A673 (cell line): ENCODE results near the gene HAL. TPM values are rescaled to one million over a fixed set of nuclear protein-coding genes. Genes with fewer than 3 reads are reported as not detected.

Experiments
- BruUV-seq: library from RNA; stranded (reverse); fragments of 400-500 nt; replicated peaks from 2 replicates; lab custom pipeline; 2021; lab: Mats Ljungman, UMichigan
- CTCF ChIA-PET: fragments of 300-600 bp; sonication (Branson Sonifier 250); formaldehyde crosslinking; loops from one replicate; lab custom pipeline; 2022; ENCODE audit warnings: antibody characterized with exemption; lab: Charles Lee
- POLR2A ChIA-PET: fragments of 300-600 bp; sonication (Branson Sonifier 250); formaldehyde crosslinking; loops from one replicate; lab custom pipeline; 2022; ENCODE audit warnings: antibody characterized with exemption; ENCODE audit not compliant: low non-redundant PET; lab: Charles Lee
- DNase-seq: peaks from one replicate; pipeline ENCODE4 v3.0.0-alpha.2; 2015; ENCODE audit warnings: low spot score
- H3K27ac ChIP-seq: fragments of 200-600 bp; sonication (generic); 2 replicates; pipeline ENCODE4 v1.5.1; 2016; ENCODE audit warnings: mixed run types, low read depth, mild to moderate bottlenecking, mixed read lengths, antibody characterized with exemption, low read length; ENCODE audit not compliant: poor library complexity, severe bottlenecking
- H3K27me3 ChIP-seq: fragments of 200-600 bp; sonication (generic); replicated peaks from 2 replicates; pipeline ENCODE4 v1.6.1; 2017; ENCODE audit warnings: mixed run types, low read depth, mild to moderate bottlenecking, mixed read lengths, antibody characterized with exemption, low read length; ENCODE audit not compliant: insufficient read depth, poor library complexity
- H3K36me3 ChIP-seq: fragments of 200-600 bp; sonication (generic); 2 replicates; pipeline ENCODE4 v1.6.1; 2016; ENCODE audit warnings: mixed run types, mild to moderate bottlenecking, mixed read lengths, antibody characterized with exemption, low read length; ENCODE audit not compliant: insufficient read depth, poor library complexity, severe bottlenecking
- H3K4me1 ChIP-seq: fragments of 200-600 bp; sonication (generic); 2 replicates; pipeline ENCODE4 v1.6.1; 2017; ENCODE audit warnings: mixed run types, mild to moderate bottlenecking, mixed read lengths, antibody characterized with exemption, low read length; ENCODE audit not compliant: insufficient read depth, poor library complexity, severe bottlenecking
- H3K4me3 ChIP-seq: fragments of 200-600 bp; sonication (generic); 2 replicates; pipeline ENCODE4 v1.5.1; 2016; ENCODE audit warnings: low read depth, mixed run types, mild to moderate bottlenecking, mixed read lengths, low read length; ENCODE audit not compliant: poor library complexity, severe bottlenecking
- H3K9me3 ChIP-seq: fragments of 200-600 bp; sonication (generic); 2 replicates; pipeline ENCODE4 v1.6.1; 2016; ENCODE audit warnings: mixed run types, low read depth, mild to moderate bottlenecking, mixed read lengths, antibody characterized with exemption, low read length; ENCODE audit not compliant: poor library complexity, severe bottlenecking
- CTCF ChIP-seq: fragments of 300-800, 200-600 bp; sonication (generic); conservative IDR thresholded peaks from 2 replicates; pipeline ENCODE4 v1.5.1; 2017; ENCODE audit warnings: low read depth, mild to moderate bottlenecking, antibody characterized with exemption, low read length, moderate library complexity, mixed read lengths
- EZH2 ChIP-seq: fragments of 200-600 bp; sonication (generic); IDR thresholded peaks from 2 replicates; pipeline ENCODE4 v1.6.1; 2017; ENCODE audit warnings: borderline replicate concordance, low read depth, mild to moderate bottlenecking, mixed read lengths, antibody characterized with exemption, low read length; ENCODE audit not compliant: poor library complexity, severe bottlenecking
- intact Hi-C: fragments of 100-400 bp; cut with micrococcal nuclease; formaldehyde crosslinking; loops from one replicate; pipeline ENCODE4 v1.10.0; 2022; ENCODE audit not compliant: unreplicated experiment
- total RNA-seq: library from RNA; stranded (reverse); gene quantifications from 2 replicates; pipeline ENCODE4 v1.2.3, GENCODE V29; 2021

HAL gene
- total RNA-seq, 1 experiment from 2014 or later = 1.6 TPM

- Histone ChIP-seq H3K4me1 (no peaks in the 10 kb centered on the region), H3K9me3 (no peaks in the 10 kb centered on the region), H3K27me3 (no peaks in the 10 kb centered on the region), H3K36me3 (no peaks in the 10 kb centered on the region), H3K27ac (no peak overlapping the region), H3K4me3 (no peak overlapping the region)
- no peak for DNase-seq
- intact Hi-C loops = no loop called here
- CTCF ChIA-PET = no interaction called here
- POLR2A ChIA-PET = no interaction called here
- no peak for TF ChIP-seq EZH2
- no TSS peak for BruUV-seq
Observed at GRCh38 chr12:96039516-96039915, 43.4 kb upstream of the HAL start.

GRCh38 chr12:96036765-96037455 is 40.8 kb upstream of the HAL start:
- DNase-seq = no peak
- no TSS peak for BruUV-seq
- Histone ChIP-seq H3K27me3 (no peaks in the 10 kb centered on the region), H3K4me1 (peaks cover 5% of the 10 kb centered on the region), H3K27ac (no peak overlapping the region), H3K9me3 (no peaks in the 10 kb centered on the region), H3K36me3 (no peaks in the 10 kb centered on the region), H3K4me3 (no peak overlapping the region)
- ChIA-PET CTCF (no interaction called here), POLR2A (no interaction called here)
- TF ChIP-seq CTCF = no peak
- no peak for TF ChIP-seq EZH2
- intact Hi-C loops = no loop called here

DNA sequence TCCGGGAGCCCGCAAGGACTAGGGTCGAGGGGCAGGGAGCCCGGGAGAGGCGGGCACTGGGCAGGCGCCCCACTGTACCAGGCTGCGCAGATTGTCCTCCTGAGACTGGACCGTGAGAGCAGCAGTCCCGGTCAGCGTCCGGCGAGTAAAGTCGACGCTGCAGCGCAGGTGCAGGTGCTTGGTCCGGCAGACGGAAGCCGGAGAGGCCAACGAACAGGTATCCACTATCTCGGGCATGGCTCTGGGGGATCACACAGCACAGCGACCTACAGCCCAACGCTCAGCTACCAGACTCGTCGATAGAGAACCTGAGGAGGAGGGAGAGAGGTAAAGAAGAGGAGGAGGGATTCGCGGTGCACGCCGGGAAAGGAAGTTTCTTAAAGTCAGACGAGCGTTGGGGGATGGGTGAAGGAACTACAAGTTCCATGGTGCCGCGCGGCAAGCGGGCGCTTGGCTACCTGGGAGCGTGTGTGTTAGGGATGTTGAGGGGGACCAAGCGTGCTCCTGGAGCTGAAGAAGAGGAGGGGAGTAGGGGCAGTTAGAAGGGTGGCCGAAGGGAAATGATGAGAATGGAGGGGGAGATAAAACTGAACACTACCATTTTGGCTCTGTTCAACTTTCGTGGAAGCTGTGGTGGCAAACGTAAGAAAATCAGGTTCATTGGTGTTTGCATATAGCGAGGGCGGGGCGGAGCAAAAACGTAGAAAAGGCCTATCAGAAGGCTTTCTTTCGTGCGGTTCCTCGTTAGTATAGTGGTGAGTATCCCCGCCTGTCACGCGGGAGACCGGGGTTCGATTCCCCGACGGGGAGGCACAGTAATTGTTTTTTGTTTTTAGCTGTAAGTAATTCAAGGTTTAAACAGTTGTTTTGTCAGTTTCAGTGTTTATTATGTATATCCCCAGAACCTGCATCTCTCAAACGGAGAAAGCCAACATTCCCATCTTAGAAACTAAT is 39.4 kb upstream of the HAL start, which contains the start of gene LTA4H:
Gene LTA4H (minus strand): TSS at position 305 of the 954 bp plus-strand sequence. CDS start 68 bp downstream, at position 237.
- POLR2A ChIA-PET = no interaction called here
- CTCF ChIA-PET = no interaction called here
- peak within 1 kb of the TSS; percentile 63 for H3K27ac ChIP-seq
- intact Hi-C loops = no loop called here
- no peaks in the 10 kb centered on the region for H3K27me3 ChIP-seq
- H3K4me1 ChIP-seq = peaks cover 5% of the 10 kb centered on the region
- H3K4me3 ChIP-seq = peak within 1 kb of the TSS; percentile 77
- TF ChIP-seq CTCF (no peak), EZH2 (no peak)
- BruUV-seq = no TSS peak
- DNase-seq = peak; percentile 99
- H3K9me3 ChIP-seq = no peaks in the 10 kb centered on the region
- H3K36me3 ChIP-seq = no peaks in the 10 kb centered on the region
